ENCODE measurements around the gene KCNMB1.

DNA sequence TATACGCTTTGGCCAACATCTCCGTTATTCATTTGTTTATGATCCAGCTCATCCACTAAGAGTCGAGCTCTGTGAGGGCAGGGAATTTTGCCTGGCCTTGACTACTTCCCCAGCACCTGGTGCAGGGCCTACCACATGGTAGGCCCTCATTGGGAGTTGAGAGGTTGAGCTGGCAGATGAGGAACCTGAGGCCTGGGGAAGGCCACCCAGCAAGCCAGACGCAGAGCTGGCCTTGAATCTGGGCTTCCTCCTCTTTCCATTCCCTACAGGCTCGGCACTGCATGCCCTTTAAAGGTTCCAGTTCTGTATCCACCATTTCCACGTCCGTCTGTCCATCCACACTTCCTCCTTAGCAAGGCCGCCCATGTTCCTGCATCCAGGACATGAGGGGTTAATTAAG, 24.2 kb downstream of the KCNMB1 start:
- TF ChIP-seq, protein P1, sequence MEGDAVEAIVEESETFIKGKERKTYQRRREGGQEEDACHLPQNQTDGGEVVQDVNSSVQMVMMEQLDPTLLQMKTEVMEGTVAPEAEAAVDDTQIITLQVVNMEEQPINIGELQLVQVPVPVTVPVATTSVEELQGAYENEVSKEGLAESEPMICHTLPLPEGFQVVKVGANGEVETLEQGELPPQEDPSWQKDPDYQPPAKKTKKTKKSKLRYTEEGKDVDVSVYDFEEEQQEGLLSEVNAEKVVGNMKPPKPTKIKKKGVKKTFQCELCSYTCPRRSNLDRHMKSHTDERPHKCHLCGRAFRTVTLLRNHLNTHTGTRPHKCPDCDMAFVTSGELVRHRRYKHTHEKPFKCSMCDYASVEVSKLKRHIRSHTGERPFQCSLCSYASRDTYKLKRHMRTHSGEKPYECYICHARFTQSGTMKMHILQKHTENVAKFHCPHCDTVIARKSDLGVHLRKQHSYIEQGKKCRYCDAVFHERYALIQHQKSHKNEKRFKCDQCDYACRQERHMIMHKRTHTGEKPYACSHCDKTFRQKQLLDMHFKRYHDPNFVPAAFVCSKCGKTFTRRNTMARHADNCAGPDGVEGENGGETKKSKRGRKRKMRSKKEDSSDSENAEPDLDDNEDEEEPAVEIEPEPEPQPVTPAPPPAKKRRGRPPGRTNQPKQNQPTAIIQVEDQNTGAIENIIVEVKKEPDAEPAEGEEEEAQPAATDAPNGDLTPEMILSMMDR (optimal IDR thresholded peaks at IDR 0.05 in 1 of 3, IDR thresholded peaks at IDR 0.05 in 1 of 3, conservative IDR thresholded peaks at IDR 0.05 in 1 of 3; ENCODE audit: extremely low read depth in 1 of 3, insufficient read depth in 2 of 3, low read length in 3 of 3): no peak
- TF ChIP-seq EZH2 (IDR thresholded peaks at IDR 0.05; ENCODE audit: low read length): no peak
